ENCODE data around the gene FAM13A.

DNA sequence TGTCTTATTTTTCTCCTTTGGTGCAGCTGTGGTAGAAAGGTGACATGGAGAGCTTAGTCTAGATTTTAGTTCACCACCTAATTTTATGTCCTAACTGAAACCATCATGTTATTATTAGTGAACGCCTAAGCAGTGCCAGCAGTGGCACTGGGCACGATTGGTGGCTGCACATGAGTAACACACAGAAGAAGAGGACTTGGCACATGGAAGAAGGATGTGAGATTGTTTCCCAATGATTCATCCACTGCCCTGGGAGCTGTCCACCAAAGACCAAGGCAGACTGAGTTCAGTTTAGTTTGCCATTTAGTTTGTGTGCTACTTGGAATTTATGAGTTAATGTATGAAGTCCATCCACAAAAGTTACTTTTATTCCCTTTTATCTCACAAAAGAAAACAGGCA is 291.3 kb downstream of the FAM13A start:
- TF ChIP-seq CTCF (IDR thresholded peaks at IDR 0.05), result no peak
- TF ChIP-seq POLR2A (IDR thresholded peaks at IDR 0.05), result no peak

Data from heart left ventricle (tissue), 13 donors.